GM12874 (cell line): ENCODE results near the gene ADRB1.

ENCODE experiments used
- TF ChIP-seq, protein P1 (sequence below): IDR thresholded peaks from 2 replicates; pipeline ENCODE4 v1.5.1; 2011; ENCODE audit warnings: low read depth, mild to moderate bottlenecking, control low read depth, low read length, moderate library complexity; ENCODE audit not compliant: insufficient read depth

Gene ADRB1

DNA sequence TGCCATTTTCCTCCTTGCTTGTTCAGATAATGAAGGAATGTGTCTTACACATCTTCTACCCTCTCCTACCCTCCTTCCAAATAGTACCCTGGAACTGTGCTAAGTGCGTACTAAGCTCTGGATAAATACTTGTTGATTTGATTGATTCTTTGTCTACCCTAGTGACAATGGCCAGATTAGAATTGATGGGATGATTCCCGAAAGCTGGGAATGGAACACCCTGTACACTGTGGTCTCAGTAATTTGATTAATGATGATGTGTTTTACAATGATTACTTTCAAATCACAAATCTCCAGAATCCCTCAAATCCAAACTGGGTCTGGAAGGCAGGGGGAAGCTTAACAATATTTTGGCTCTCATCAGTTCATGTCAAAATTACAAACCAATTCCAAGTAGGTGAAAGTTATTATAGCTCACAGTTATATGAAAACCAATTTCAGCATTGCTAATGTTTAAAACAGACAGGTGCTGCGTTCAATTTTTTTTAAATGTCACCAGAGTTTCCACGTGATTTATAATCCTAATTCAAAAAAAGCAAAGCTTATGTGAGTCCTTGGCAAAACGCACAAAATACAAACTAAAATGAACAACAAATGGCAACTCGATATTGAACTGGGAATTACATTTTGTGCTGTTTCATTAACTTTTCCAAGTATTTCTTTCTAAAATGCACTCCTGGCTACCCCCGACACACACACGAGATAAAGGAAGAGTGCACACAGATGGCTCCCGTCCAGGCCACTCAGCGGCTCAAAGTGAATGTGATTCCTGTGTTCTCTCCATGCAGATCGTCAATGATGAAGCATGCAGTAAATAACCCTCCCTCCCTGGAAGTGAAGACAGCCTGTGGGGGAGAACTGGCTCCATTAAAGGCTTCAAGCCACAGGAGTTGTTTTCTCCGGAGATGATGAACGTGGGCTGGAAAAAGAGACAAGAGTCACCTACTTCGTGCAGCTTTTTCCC is 21.7 kb upstream of the ADRB1 start:
- TF ChIP-seq, protein P1, sequence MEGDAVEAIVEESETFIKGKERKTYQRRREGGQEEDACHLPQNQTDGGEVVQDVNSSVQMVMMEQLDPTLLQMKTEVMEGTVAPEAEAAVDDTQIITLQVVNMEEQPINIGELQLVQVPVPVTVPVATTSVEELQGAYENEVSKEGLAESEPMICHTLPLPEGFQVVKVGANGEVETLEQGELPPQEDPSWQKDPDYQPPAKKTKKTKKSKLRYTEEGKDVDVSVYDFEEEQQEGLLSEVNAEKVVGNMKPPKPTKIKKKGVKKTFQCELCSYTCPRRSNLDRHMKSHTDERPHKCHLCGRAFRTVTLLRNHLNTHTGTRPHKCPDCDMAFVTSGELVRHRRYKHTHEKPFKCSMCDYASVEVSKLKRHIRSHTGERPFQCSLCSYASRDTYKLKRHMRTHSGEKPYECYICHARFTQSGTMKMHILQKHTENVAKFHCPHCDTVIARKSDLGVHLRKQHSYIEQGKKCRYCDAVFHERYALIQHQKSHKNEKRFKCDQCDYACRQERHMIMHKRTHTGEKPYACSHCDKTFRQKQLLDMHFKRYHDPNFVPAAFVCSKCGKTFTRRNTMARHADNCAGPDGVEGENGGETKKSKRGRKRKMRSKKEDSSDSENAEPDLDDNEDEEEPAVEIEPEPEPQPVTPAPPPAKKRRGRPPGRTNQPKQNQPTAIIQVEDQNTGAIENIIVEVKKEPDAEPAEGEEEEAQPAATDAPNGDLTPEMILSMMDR: no peak

GRCh38 chr10:114022766-114023597 is 20.7 kb upstream of the ADRB1 start:
- TF ChIP-seq, protein P1: no peak

DNA sequence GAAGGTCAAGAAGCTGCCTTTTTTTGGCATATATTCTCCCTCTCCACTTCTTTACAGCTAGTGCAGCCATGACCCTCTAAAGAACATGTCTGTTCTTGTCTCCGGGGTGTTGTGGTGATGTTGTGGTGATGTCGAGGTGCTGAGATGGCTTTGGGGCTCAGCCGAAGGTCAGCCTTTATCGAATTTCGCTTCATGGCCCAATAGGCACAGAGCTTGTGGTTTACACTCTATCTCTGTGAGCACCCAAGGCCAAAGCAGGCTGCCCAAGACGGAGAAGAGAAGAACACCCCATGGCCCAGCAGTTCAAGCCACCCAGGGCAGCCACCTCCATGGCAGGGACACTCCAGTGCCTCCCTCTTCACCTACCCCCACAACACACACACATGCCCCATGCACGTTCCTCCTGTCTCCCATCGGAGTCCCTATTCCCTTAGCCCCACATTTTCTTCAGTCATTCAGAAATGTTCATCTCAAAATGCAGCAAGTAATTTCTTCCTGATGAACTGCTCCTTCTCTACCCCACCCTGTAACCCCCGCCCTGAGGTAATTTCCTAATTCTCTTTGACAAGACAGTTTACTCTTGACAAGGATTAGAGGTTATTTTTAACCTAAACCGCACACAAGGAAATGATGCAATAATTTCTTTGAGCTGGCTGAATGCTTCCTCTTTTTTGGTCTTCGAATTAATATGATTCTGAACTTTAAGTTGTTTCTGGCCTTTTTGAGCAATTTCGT is 18.6 kb upstream of the ADRB1 start:
- TF ChIP-seq, protein P1: no peak

DNA sequence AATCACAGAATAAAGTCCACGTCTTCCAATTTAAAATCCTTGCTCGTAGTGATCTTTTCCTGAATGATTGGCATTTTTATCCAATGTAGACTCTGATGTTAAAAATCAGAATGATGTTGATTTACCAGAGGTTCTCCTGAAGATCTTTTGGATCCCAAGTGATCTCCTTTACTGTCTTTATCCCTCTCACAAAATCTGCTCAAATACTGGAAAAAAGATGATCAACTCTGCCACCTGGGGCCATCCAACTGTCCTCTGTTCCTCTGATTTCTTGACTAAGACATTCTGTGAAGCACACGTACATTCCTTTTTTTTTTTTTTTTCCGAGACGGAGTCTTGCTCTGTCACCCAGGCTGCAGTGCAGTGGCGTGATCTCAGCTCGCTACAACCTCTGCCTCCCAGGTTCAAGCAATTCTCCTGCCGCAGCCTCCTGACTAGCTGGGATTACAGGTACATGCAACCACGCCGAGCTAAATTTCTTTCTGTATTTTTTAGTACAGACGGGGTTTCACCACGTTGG is 18.0 kb upstream of the ADRB1 start:
- TF ChIP-seq, protein P1: no peak

GRCh38 chr10:114026189-114027040 is 17.3 kb upstream of the ADRB1 start:
- TF ChIP-seq, protein P1: no peak

DNA sequence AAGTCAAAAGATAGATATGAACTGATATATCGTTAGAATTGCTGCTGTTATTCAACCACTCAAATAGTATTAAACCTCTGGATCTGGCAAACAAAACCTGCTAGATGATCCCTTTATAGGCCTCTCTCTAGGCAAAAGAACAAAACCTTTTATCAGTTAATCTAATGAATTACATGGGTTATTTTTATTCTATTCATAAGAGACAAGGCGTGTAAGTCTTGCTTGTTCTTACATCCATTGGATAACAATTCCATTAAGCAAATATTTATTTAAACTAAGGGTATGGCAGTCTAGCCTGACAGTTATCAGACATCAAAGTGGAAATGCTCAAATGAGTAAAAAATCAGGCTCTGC is 16.6 kb upstream of the ADRB1 start:
- TF ChIP-seq, protein P1: no peak
